HepG2 (cell line): ENCODE data around the gene RPF1. TPM values are rescaled to one million over a fixed set of nuclear protein-coding genes. Genes with fewer than 3 reads are reported as not detected.
A peak's percentile ranks its signal among the peaks of the same experiment; 100 is the strongest.

ENCODE experiments used
- ATAC-seq: fragments of 200-7000 bp; cut with Tn5 transposase; 3 replicates; pipeline ENCODE4 v1.9.1; 2020; ENCODE audit warnings: mild to moderate bottlenecking, moderate library complexity
- BruUV-seq: library from RNA; stranded (reverse); fragments of 400-500 nt; replicated peaks from 2 replicates; lab custom pipeline; 2021; lab: Mats Ljungman, UMichigan
- CTCF ChIA-PET: fragments of 300-600 bp; formaldehyde crosslinking; extraction: SDS; loops from one replicate; lab custom pipeline; 2021; ENCODE audit warnings: low total read pairs, inconsistent platforms, low intra/inter-chr PET ratio; lab: Yijun Ruan, JAX
- POLR2A ChIA-PET: fragments of 350-600 bp; sonication (Branson Sonifier 250); formaldehyde crosslinking; loops from one replicate; lab custom pipeline; 2020; ENCODE audit warnings: antibody characterized with exemption, inconsistent platforms; lab: Yijun Ruan, JAX
- DNase-seq: peaks from one replicate; pipeline ENCODE4 v3.0.0-alpha.2; 2015; ENCODE audit warnings: low spot score
- FAIRE-seq: peaks from 3 replicates; lab custom pipeline; 2011; peaks lifted over from hg19 to GRCh38; lab: Jason Lieb, UNC
- H2AFZ ChIP-seq: one replicate; pipeline ENCODE4 v1.6.1; 2011; ENCODE audit warnings: low read length, inconsistent platforms
- H3K27ac ChIP-seq: fragments of 300-600 bp; 3 replicates; pipeline ENCODE4 v1.8.0; 2011; ENCODE audit warnings: mixed run types, mild to moderate bottlenecking, mixed read lengths, low read length, inconsistent platforms; ENCODE audit not compliant: insufficient read depth; ENCODE audit errors: extremely low read length
- H3K27me3 ChIP-seq, 2 experiments: fragments of 200-600 bp in 1 of 2; 2 replicates in 1 of 2; 3 replicates in 1 of 2; pipeline versions ENCODE4 v1.6.0 to v1.8.0; 2011; ENCODE audit warnings: low read length in 2 of 2, mild to moderate bottlenecking in 2 of 2, moderate library complexity in 2 of 2, inconsistent platforms in 1 of 2; ENCODE audit not compliant: insufficient read depth in 2 of 2, control insufficient read depth in 1 of 2
- H3K36me3 ChIP-seq, 2 experiments: fragments of 200-600 bp in 1 of 2; replicated peaks in 1 of 2; 2 replicates in 1 of 2; 3 replicates in 1 of 2; pipeline versions ENCODE4 v1.5.1 to v1.8.0; 2011; ENCODE audit warnings: low read length in 2 of 2, inconsistent platforms in 1 of 2; ENCODE audit not compliant: insufficient read depth in 2 of 2, control insufficient read depth in 1 of 2
- H3K4me1 ChIP-seq: 2 replicates; pipeline ENCODE4 v1.5.1; 2012; ENCODE audit warnings: low read length, inconsistent platforms; ENCODE audit not compliant: insufficient read depth
- H3K4me2 ChIP-seq: 2 replicates; pipeline ENCODE4 v1.6.0; 2011; ENCODE audit warnings: low read depth, low read length, inconsistent platforms
- H3K4me3 ChIP-seq, 3 experiments: fragments of 200-600 bp in 1 of 3; sonication (generic), shearing (Covaris generic) in 1 of 3; replicated peaks in 1 of 3; 2 replicates each; pipeline ENCODE4 v1.5.1; 2011 to 2016; ENCODE audit warnings: low read length in 3 of 3, inconsistent platforms in 2 of 3, low read depth in 2 of 3, mild to moderate bottlenecking in 2 of 3, control low read depth in 1 of 3, mixed read lengths in 1 of 3; ENCODE audit not compliant: insufficient read depth in 1 of 3
- H3K79me2 ChIP-seq: one replicate; pipeline ENCODE4 v1.6.1; 2011; ENCODE audit warnings: low read length, inconsistent platforms; ENCODE audit not compliant: insufficient read depth
- H3K9ac ChIP-seq: 2 replicates; pipeline ENCODE4 v1.6.0; 2011; ENCODE audit warnings: mild to moderate bottlenecking, low read depth, low read length, inconsistent platforms; ENCODE audit not compliant: insufficient read depth
- H3K9me3 ChIP-seq: 2 replicates; pipeline ENCODE4 v1.5.1; 2012; ENCODE audit warnings: mild to moderate bottlenecking, low read length
- H4K20me1 ChIP-seq: 2 replicates; pipeline ENCODE4 v1.6.0; 2011; ENCODE audit warnings: inconsistent platforms, mild to moderate bottlenecking, low read length, moderate library complexity; ENCODE audit not compliant: insufficient read depth
- GABPB1 ChIP-seq: IDR thresholded peaks from 2 replicates; pipeline ENCODE4 v1.6.1; 2016; ENCODE audit warnings: mild to moderate bottlenecking, missing genetic modification reagents, moderate library complexity, missing compliant biosample characterization
- MYC ChIP-seq: sonication (generic); formaldehyde crosslinking; IDR thresholded peaks from 2 replicates; pipeline ENCODE4 v1.9.0; 2021; ENCODE audit warnings: missing genetic modification reagents, borderline replicate concordance
- PLRG1 ChIP-seq: fragments of 450-650 bp; conservative IDR thresholded peaks from 2 replicates; pipeline ENCODE4 v1.6.1; 2016
- POLR2AphosphoS2 ChIP-seq: IDR thresholded peaks from 2 replicates; pipeline ENCODE4 v1.6.1; 2011; ENCODE audit warnings: low read depth, low read length, improper control_type of control experiment
- POLR2G ChIP-seq: fragments of 200-400 bp; formaldehyde crosslinking; IDR thresholded peaks from 2 replicates; pipeline ENCODE4 v1.6.1; 2018; ENCODE audit warnings: mild to moderate bottlenecking, low read depth, low read length, moderate library complexity
- RBM22 ChIP-seq: fragments of 200-400 bp; formaldehyde crosslinking; optimal IDR thresholded peaks from 2 replicates; pipeline ENCODE3; 2017; ENCODE audit warnings: mild to moderate bottlenecking, low read length, moderate library complexity
- SUZ12 ChIP-seq: fragments of 150-350 bp; IDR thresholded peaks from 2 replicates; pipeline ENCODE4 v1.6.1; 2014; ENCODE audit warnings: low read depth, low read length
- ZFP36L1 ChIP-seq: sonication (generic); formaldehyde crosslinking; IDR thresholded peaks from 2 replicates; pipeline ENCODE4 v1.8.0; 2022; ENCODE audit warnings: mild to moderate bottlenecking, missing genetic modification reagents, moderate library complexity
- ZKSCAN8 ChIP-seq: IDR thresholded peaks from 2 replicates; pipeline ENCODE4 v1.6.1; 2016; ENCODE audit warnings: borderline replicate concordance, missing genetic modification reagents, missing compliant biosample characterization
- WGBS: methylation state at CpG from one replicate; pipeline ENCODE4 v1.1.6; 2017; ENCODE audit warnings: low lambda C conversion rate; 5-methylcytosine and 5-hydroxymethylcytosine counted together
- in situ Hi-C: cut with HindIII; loops from 2 replicates; pipeline ENCODE4 v1.10.0; 2017; ENCODE audit warnings: low pct_unique_long_range_greater_than_20kb; ENCODE audit not compliant: extremely low pct_ligation_motif_present
- intact Hi-C: fragments of 100-400 bp; cut with micrococcal nuclease; formaldehyde crosslinking; loops from one replicate; pipeline ENCODE4 v1.10.0; 2022; ENCODE audit not compliant: unreplicated experiment
- polyA plus RNA-seq, 8 experiments: library from polyadenylated mRNA; depleted of rRNA in 3 of 8; stranded (reverse) in 7 of 8; unstranded in 1 of 8; fragments of >200 nt; fragmentation: Illumina TruSeq in 4 of 8; extraction: Trizol in 4 of 8; gene quantifications; 2 replicates each; pipeline versions ENCODE4 v1.2.1 to v1.2.3, GENCODE V29; 2011 to 2016; ENCODE audit warnings: low read depth in 4 of 8, missing spikeins in 1 of 8, mixed read lengths in 1 of 8; ENCODE audit not compliant: insufficient read depth in 1 of 8
- total RNA-seq, 5 experiments: library from RNA; depleted of rRNA; stranded (reverse); fragments of >200 nt; fragmentation: Illumina TruSeq; extraction: Trizol; gene quantifications; 2 replicates each; pipeline ENCODE4 v1.2.3, GENCODE V29; 2016; ENCODE audit warnings: low read depth in 1 of 5

The RPF1 gene
- total and polyA plus RNA-seq, 2 of the 13 experiments (the other 11 are each of a cell fraction or from before 2014, with no cell fraction given), result 23.0 to 39.0 TPM

- ChIA-PET POLR2A (interaction anchor here (1.0 to 1.6 kb wide), 2 partner anchors 11 to 12 kb away, joined by 3 to 8 read pairs; partner anchors contain the start of genes GNG5 and SPATA1), CTCF (no interaction called here)
- FAIRE-seq, result no peak
- H3K9me3 ChIP-seq, result no peaks in the 10 kb centered on the region
- H3K4me3 ChIP-seq, result no peak overlapping the region
- H3K79me2 ChIP-seq, result no peaks in the 10 kb centered on the region
- in situ Hi-C loops (no loop called here), intact Hi-C loops (no loop called here)
- H3K27ac ChIP-seq, result no peak overlapping the region
- H3K9ac ChIP-seq, result no peak overlapping the region
- TF ChIP-seq PLRG1 (no peak), ZKSCAN8 (CRISPR knock-in tag) (no peak), MYC (no peak), GABPB1 (no peak), ZFP36L1 (no peak)
- H3K36me3 ChIP-seq, result peaks cover 13 to 78% of the 10 kb centered on the region in 2 experiments
- WGBS, result 92% methylated on average over 1 of the region's 1 CpG
- no peaks in the 10 kb centered on the region for H3K27me3 ChIP-seq
- no TSS peak for BruUV-seq
- peaks cover 17% of the 10 kb centered on the region for H3K4me1 ChIP-seq
- H2AFZ ChIP-seq, result no peak overlapping the region
- no peak for DNase-seq
- H4K20me1 ChIP-seq, result 0 out of 2 replicates have a peak, but pooled peaks cover 8% of the 10 kb centered on the region
- no peak overlapping the region for H3K4me2 ChIP-seq
- no peak for ATAC-seq
Observed at GRCh38 chr1:84493747-84494146, 14.7 kb downstream of the RPF1 start.

- CTCF ChIA-PET, result no interaction called here
Observed at GRCh38 chr1:84496498-84496897, 17.4 kb downstream of the RPF1 start.

More at GRCh38 chr1:84496498-84496897, 17.4 kb downstream of the RPF1 start:
- H3K9me3 ChIP-seq, result no peaks in the 10 kb centered on the region
- WGBS, result 90% methylated on average over 3 of the region's 3 CpGs
- peaks cover 10 to 80% of the 10 kb centered on the region in 2 experiments for H3K36me3 ChIP-seq
- H3K27me3 ChIP-seq, result no peaks in the 10 kb centered on the region
- peaks cover 32% of the 10 kb centered on the region; the same call in 1 of the 2 replicates for H4K20me1 ChIP-seq
- in situ Hi-C loops, result no loop called here
- POLR2A ChIA-PET, result interaction anchor here (3.1 kb wide), 1 partner anchor 10 kb away, joined by 17 read pairs; the partner anchor contains the start of genes GNG5 and SPATA1
- no peak for DNase-seq
- no peak overlapping the region for H3K27ac ChIP-seq
- TF ChIP-seq POLR2AphosphoS2 (peak; percentile 82; the same call in 1 of the 2 replicates), SUZ12 (no peak), RBM22 (peak; percentile 72), POLR2G (peak; percentile 60)
- TF ChIP-seq, all 625 proteins: peak for 3
- H3K4me2 ChIP-seq, result no peak overlapping the region
- BruUV-seq, result no TSS peak
- H3K4me1 ChIP-seq, result peaks cover 23% of the 10 kb centered on the region
- H3K4me3 ChIP-seq, result no peak overlapping the region
- intact Hi-C loops, result no loop called here
- H2AFZ ChIP-seq, result no peak overlapping the region
- peaks cover 24% of the 10 kb centered on the region for H3K79me2 ChIP-seq
- no peak overlapping the region for H3K9ac ChIP-seq
- ATAC-seq, result peak; percentile 32
- no peak for FAIRE-seq
